Stimulated activated CD4-positive, alpha-beta T cell treated with anti-CD3 and anti-CD28 coated beads, Interleukin-4, amount 100 ng/mL, for 4 hours (primary cell): ENCODE results near the gene STK39.

Source experiments
- DNase-seq, 2 experiments: peaks; one replicate each; pipeline ENCODE4 v3.0.0-alpha.2; 2020

STK39 gene

DNA sequence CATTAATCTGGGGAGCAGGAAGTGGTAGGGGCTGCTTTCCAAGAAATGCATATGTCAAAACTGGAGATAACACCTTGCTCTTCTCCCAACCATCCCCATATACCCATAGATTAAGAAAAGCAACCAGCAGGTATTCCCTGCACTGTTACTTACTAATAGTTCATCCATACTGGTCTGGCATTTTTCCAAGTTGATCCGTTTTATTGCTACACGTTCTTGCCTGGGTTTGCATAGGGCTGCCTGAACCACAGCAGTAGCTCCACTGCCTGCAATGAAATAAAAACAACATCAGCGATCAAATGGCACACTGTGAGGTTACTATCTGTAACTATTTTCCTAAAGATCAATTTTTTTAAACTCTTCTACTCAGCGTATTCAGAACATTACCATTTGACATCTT lies 65.6 kb downstream of the STK39 start:
- no peak for DNase-seq

GRCh38 chr2:168180914-168181313 lies 66.5 kb downstream of the STK39 start:
- no peak for DNase-seq

- no peak for DNase-seq
Observed at GRCh38 chr2:168180483-168180882, 66.9 kb downstream of the STK39 start.

- DNase-seq, result no peak
Observed at GRCh38 chr2:168179592-168179991, 67.8 kb downstream of the STK39 start.

DNA sequence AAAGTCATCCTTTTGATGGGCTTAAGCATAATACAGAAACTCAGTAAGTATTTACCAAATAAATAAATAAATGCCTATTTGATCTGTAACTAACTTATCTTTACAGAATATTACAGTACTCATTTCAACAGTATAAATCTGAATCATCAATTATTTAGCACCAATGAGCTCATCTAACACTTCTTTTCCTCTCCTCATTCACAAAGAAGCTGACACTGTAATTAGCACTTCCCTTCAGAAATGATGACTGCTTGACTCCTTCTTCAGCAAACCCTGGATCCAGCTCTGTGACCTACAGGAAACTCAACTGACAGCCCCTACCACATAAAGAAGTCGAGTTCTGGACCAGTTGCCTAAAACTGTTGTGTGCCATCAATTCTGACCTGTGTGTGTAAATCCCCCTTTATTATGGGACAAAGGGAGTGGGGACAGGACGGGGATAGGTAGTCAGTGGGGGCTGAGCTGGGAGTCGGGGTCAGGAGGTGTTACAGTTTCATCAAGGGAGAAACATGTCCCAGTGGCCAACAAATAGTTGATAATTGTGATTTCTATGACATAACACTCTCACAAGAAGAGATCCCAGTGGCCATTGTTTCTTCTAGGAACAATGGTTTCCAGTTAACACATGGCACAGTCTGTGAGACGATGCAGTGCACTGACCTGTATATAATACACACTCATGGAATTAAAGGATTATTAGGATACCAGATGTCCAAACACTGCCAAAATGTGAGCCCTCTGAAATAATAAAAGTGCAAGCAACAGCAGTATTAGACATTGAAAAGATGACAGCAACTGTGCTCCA lies 68.7 kb downstream of the STK39 start:
- no peak for DNase-seq

DNA sequence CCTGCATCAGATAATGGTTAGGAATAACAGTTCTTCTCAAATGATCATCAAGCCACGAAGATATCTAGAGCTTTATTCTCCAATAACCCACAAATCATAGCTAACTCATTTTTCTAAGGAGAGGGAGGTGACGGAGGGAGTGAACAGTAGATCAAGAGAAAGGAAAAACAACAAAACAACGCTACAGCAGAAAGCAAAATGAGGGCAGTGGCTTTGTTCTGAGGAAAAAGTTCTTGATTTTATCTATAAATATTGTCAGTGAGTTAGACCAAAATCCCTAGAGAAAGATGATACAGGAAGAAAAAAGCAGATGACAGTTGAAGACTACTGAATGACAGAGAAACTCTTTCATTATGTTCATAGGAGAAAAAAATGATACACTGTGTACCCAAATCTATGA lies 71.0 kb downstream of the STK39 start:
- no peak for DNase-seq

DNA sequence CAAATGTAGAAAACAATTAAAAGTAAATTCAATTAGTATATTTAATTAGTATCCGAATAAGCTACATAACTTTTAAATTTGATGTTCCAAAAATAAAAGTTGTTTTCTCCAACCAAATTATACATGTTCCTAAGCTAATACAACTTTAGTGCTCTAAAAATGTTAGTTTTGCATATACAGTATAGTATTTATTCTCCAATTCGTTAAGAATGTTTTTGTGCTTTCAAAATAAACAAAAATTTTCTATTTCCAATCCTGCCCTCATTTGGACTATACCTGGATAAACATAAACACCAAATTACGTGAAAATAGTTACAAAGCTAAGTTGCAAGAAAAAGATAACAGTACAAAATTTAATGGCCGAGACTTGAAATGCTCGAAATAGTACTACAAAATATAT lies 71.9 kb downstream of the STK39 start:
- DNase-seq, result no peak

DNA sequence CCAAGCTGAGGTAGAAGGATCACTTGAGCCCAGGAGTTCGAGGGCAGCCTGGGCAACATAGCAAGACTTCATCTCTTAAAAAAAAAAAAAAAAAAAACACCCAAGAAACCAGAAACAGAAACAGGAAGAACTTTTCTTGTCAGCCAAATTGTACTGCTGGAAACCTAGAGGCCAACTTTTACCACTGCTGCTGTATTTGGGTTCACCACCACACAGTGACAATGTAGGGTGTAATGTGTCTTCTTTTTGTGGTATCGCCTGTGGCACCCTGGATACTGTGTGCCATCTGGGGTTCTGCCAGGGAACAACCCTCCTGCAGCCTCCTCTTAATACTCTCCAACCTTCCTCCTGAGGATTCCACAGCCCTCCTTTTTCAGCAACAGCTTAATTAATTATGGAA lies 72.6 kb downstream of the STK39 start:
- DNase-seq, result no peak

GRCh38 chr2:168172071-168172470 lies 75.3 kb downstream of the STK39 start:
- no peak for DNase-seq

DNA sequence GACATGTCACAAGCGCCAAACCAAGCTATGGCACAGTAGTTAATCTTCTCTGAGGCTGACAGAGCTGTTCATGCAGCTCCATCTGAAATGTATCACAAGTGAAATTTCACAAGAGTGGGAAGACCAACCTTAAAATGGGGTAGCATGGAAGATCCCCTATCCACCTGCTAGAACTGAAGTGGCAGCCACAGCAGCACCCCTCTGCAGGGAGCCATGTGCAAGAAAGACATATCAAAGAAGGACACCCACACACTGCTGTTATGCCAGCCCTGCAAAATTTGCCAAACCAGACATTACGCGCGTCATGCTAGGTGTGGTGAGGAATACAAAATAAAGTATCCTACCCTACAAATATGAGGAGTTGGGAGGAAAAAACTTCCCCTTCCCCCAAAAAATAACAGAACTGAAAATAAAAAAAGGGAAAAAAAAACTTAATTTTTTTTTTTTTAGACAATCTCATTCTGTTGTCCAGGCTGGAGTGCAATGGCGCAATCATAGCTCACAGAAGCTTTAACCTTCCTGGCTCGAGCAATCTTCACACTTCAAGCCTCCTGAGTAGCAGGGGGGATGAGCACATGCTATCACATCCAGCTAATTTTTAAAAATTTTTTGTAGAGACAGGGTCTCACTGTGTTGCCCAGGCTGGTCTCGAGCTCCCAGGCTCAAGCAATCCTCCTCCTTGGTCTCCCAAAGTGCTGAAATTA lies 76.2 kb downstream of the STK39 start:
- no peak for DNase-seq

DNA sequence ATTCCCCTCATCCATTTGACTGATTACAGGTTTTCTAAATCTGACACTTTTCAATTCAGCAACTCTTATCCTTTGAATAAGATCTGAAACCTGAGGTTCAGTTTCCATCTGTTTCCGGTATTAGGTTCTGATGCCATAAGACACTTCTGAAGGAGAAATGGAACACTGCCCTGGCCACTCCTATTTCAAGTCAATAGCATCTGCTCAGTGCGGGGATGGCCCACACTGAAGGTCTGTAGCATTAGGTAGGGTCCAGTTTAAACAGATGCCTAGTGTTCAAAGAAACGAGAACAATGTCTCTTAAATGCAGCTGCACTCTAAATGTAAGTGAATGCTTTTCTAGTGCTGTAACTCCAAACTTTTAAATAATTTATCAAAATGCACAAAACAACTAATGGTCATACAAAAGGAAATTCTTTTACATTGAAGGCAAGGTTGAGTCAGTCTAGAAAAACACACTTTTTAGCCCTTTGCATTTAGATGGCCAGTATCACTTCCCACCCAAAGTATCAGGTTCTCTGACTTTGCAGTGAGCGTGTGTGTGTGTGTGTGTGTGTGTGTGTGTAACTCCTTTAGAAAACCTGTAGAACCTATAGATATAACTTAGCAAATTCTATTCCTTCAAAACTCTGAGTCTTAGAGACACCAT lies 78.2 kb downstream of the STK39 start:
- no peak for DNase-seq

GRCh38 chr2:168167511-168168263 lies 79.7 kb downstream of the STK39 start:
- no peak for DNase-seq

DNA sequence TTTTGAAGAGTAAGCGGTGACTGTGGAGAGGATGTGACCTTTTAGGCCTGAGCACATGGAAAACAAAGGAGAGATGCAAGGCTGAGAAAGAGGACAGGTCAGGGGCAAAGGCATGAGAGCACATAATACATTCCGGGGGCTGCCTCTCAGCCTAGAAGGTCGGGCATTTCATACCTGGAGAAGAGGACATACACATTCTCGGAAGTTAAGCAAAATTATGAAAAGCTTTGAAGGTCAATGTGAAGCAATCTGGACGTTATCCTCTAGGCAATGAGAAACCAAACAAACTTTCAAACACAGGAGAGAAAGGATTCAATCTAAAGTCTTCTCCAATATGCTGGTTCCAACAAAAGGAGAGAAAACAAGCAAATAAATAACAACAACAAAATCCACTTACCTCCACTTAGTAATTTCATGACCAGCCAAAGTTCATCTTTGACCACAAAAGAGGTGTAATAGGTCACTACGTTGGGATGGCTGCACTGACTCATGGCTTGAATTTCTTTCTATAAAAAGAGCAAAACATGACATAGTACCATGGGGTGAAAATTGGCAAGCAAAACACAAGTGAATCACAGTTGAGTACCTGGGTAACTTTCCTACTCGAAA lies 80.4 kb downstream of the STK39 start:
- no peak for DNase-seq

DNA sequence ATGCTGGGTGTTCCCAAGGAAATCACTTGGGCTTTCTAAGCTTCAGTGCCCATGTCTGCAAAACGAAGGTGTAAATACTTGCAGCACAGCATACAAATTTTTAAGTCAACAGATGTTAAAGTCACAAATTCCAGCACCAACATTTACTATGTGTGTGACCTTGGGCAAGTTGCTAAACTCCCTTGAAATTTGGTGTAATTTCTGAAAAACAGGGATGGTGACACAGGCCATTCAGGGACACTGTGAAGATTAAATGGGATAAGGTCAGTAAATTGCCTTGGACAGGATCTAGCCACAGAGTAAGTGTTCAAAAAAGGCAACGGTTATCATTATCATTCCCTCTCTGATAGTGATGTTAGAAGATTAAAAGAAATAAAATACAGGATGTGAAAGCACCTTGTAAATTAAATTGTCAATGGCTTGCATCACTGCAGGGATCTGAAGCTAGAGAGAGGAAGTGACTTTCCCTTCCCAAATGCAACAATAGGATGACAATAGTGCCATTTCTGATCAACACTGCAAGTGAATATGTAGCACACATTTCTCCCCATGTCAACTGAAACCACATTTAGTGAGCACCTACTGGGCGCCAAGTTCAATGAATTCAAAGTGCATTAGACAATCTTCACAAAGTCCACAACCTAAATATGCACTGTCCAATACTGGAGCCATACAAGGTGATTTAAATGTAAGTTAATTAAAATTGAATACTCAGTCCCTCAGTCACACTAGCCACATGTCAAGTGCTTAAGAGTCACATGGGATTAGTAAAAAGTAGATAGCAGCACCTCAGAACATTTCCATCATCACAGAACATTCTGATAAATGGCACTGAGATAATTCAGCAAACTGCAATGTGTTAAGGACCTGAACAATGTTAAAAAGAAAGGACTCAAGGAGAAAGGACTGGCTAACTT lies 81.2 kb downstream of the STK39 start:
- no peak for DNase-seq

DNA sequence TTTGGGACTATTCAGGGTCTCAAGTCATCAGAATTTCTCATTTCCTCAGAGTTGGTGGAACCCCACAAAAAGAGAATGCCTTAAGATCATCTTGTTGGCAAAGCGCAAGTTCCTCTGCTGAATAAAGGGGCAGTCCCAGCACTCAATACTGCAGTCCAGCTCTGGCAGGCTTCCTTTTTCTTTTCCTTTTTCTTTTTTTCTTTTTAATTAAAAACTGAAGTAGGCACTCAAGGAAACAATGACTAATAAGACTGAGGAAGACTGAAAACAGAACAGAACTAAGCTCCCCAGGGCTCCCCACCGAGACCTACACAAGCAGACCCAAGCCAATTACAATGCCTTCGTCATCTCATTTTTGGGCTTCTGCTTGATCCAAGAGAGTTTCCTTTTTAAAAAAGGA lies 82.0 kb downstream of the STK39 start:
- DNase-seq, result no peak

DNA sequence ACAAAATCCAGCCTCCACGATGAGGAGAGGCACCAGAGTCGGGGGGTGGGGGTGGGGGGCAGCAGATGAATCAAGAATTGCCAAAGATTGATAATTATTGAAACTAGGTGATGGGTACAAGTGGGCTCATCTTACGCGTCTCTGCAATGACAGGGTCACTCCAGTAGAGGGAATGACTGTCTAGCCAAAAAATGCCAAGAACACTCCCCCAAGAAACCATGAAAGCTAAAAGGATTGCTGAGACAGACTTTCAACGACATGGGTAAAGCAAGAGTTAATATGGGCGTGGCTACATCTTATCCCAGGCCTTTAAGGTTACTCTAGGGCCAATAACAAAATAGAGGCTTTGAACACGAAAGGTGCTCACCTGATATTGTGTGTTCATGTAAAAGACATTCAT lies 86.5 kb downstream of the STK39 start:
- DNase-seq, result no peak

DNA sequence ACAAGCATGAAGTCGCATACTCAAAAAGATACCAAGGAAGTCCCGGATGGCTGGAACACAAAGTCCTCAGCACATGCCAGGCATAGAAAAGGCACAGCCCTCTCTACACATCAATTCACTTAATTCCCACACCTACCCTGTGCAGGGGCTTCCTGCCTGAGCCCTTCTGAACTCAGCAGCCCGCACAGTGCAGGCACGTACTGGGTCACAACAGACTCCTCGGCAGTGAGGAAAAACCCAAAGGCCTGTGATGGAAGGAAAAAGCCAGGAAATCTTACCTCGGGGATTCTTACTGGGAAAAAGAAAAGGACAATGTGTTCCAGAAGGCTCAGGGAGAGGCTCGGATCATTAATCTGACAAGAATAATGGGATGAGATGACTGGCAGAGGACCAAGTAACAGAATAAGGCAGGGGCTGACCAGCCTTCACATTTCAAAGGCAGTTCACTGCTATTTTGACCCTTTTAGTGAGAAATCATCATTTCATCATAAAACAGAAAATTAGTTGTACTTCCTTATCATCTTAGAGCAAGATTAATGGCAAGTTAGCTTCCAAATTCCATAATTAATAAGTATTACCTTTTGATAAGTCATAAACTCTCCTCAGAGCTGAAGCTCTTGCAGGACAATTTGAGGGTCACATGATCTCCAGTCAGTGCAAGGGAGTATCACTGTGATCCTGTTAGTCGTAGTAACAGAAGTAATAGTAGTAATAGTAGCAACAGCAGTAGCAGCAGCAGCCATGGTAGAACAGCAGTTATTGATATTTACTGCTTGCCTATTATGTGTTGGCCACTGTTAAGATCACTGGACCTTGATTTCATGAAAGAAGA lies 87.4 kb downstream of the STK39 start:
- DNase-seq, result no peak

DNA sequence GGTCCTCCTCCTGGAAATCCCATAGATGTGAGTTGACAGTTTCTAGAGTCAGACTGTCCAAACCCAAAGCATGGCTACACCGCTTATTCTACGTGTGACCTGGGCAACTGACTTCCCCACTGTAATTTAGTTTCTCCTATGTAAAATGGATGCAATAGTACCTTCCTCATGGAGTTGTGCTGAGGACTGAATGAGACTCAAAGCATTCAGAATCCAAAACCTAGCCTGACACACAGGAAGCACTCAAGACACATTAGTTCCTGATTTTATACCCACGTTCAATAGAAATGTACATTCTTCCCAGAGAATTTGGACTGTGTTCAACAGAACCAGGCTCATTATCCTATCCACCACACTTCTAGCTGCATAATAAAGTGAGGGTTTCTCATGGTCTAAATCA lies 88.8 kb downstream of the STK39 start:
- DNase-seq, result no peak

GRCh38 chr2:168157926-168158325 lies 89.5 kb downstream of the STK39 start:
- DNase-seq, result no peak

DNA sequence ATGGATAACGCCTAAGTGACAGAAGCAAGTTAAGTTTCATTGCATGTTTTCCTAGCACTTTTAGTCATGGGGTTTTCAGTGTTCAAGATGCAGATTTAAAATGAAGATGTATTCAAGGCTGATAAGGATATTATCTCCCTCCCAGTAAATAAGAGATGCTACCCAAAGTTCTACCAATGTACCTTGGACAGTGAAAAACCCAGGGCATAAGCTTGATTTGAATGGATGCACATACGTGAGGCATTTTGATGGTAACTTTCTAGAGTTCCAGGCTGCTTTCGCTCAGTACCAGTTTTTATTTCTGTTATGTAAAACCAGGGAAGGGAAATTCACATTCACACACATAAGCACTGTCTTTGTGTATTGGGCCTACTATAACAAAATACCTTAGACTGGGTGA lies 90.3 kb downstream of the STK39 start:
- DNase-seq, result no peak

- DNase-seq, result no peak
Observed at GRCh38 chr2:168156661-168157060, 90.7 kb downstream of the STK39 start.
